ENCODE results near the gene GFY.

GFY gene

GRCh38 chr19:49473868-49474541 is 48.8 kb downstream of the GFY start, which contains the start of gene FLT3LG:
TSS of gene FLT3LG (plus strand) at chr19:49474215. CDS start at chr19:49474640, 425 bp downstream.
- DNase-seq: peak; percentile 88

- no peak for DNase-seq
Observed at GRCh38 chr19:49474542-49474924, 49.3 kb downstream of the GFY start.

- no peak for DNase-seq
Observed at GRCh38 chr19:49475191-49475917, 50.2 kb downstream of the GFY start.

GRCh38 chr19:49475995-49476880 is 51.0 kb downstream of the GFY start:
- peak; percentile 46 for DNase-seq
